ENCODE measurements around the gene RNF123. TPM values are rescaled to one million over a fixed set of nuclear protein-coding genes. Genes with fewer than 3 reads are reported as not detected.

Gene RNF123
- total RNA-seq, 1 experiment from 2014 or later, result 71.9 TPM

DNA sequence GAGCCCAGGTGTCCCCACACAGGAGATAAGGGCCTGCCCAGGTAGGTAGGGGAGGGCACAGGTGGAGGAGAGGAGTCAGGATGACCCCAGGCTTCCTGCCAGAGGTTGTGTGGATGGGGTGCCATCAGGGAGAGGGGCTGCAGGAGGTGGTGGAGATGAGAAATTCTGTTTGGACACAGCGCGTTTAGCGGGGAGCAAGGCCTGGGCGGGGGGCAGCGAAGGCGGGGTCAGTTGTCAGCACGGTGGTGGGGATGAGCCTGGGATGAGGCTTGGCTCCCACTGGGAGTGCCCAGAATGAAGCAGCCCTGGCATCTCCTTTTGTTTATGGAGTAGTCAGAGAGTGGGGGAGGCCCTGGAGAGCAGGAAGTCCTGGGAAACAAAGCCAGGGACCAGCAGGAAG is 14.6 kb downstream of the RNF123 start (continued):
- TF ChIP-seq, protein P1, sequence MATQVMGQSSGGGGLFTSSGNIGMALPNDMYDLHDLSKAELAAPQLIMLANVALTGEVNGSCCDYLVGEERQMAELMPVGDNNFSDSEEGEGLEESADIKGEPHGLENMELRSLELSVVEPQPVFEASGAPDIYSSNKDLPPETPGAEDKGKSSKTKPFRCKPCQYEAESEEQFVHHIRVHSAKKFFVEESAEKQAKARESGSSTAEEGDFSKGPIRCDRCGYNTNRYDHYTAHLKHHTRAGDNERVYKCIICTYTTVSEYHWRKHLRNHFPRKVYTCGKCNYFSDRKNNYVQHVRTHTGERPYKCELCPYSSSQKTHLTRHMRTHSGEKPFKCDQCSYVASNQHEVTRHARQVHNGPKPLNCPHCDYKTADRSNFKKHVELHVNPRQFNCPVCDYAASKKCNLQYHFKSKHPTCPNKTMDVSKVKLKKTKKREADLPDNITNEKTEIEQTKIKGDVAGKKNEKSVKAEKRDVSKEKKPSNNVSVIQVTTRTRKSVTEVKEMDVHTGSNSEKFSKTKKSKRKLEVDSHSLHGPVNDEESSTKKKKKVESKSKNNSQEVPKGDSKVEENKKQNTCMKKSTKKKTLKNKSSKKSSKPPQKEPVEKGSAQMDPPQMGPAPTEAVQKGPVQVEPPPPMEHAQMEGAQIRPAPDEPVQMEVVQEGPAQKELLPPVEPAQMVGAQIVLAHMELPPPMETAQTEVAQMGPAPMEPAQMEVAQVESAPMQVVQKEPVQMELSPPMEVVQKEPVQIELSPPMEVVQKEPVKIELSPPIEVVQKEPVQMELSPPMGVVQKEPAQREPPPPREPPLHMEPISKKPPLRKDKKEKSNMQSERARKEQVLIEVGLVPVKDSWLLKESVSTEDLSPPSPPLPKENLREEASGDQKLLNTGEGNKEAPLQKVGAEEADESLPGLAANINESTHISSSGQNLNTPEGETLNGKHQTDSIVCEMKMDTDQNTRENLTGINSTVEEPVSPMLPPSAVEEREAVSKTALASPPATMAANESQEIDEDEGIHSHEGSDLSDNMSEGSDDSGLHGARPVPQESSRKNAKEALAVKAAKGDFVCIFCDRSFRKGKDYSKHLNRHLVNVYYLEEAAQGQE (IDR thresholded peaks at IDR 0.05; ENCODE audit: low read depth), result no peak
- no peak for TF ChIP-seq FOSL1 (IDR thresholded peaks at IDR 0.05; ENCODE audit: low read depth)

DNA sequence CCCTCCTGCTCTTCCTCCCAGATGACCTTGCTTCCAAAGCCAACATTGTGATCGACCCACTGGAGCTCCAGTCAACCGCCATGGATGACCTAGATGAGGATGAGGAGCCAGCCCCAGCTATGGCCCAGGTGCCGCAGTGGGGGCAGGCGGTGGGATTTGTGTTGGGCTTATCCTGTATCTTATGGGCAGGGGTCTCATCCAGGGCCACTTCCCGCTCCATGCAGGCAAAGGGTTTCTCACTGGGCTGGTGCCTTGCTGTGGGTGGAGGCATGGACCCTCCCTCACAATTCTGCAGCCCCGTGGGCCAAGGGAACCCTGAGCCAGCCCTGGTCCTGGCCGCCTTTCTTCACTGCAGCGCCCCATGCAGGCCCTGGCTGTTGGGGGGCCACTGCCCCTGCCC is 15.3 kb downstream of the RNF123 start:
- Histone ChIP-seq H3K27me3 (ENCODE audit: insufficient read depth, low read length) (no peaks in the 10 kb centered on the region), H3K9me2 (ENCODE audit: insufficient read depth) (no peaks in the 10 kb centered on the region), H3K9ac (ENCODE audit: low read length) (no peak overlapping the region), H3K9me3 (ENCODE audit: control insufficient read depth in 1 of 2, insufficient read depth in 1 of 2, low read depth in 1 of 2, low read length in 2 of 2) (no peaks in the 10 kb centered on the region), H3K27ac (ENCODE audit: low read depth, low read length) (no peak overlapping the region), H3K79me2 (ENCODE audit: insufficient read depth, low read length) (no peaks in the 10 kb centered on the region), H4K20me1 (ENCODE audit: insufficient read depth) (no peaks in the 10 kb centered on the region), H3K4me3 (replicated peaks in 1 of 2; ENCODE audit: low read depth in 1 of 2, low read length in 2 of 2) (no peak overlapping the region), H2AFZ (ENCODE audit: low read depth, low read length, poor library complexity, severe bottlenecking) (no peak overlapping the region), H3K4me2 (ENCODE audit: low read length) (no peak overlapping the region), H3K4me1 (ENCODE audit: control insufficient read depth in 1 of 2, insufficient read depth in 2 of 2, low read length in 2 of 2) (no peaks in the 10 kb centered on the region), H3K36me3 (ENCODE audit: control insufficient read depth in 1 of 2, insufficient read depth in 2 of 2, low read length in 2 of 2) (peaks cover 0 to 4% of the 10 kb centered on the region in 2 experiments; a peak in 1 of 4 replicates)
- CTCF ChIA-PET, result interaction anchor here (1.6 kb wide), 1 partner anchor 109 kb away, joined by 3 read pairs; the partner anchor contains the start of gene UBA7
- BruUV-seq (replicated peaks), result no TSS peak
- no peak for TF ChIP-seq ZFX (IDR thresholded peaks at IDR 0.05)
- no peak for TF ChIP-seq SRF (IDR thresholded peaks at IDR 0.05; ENCODE audit: low read depth)
- no peak for TF ChIP-seq POLR2A (IDR thresholded peaks at IDR 0.05; ENCODE audit: borderline replicate concordance, extremely low read depth, insufficient read depth, insufficient read length)
- TF ChIP-seq CBX3 (IDR thresholded peaks at IDR 0.05; ENCODE audit: low read depth), result no peak
- TF ChIP-seq, protein P2, sequence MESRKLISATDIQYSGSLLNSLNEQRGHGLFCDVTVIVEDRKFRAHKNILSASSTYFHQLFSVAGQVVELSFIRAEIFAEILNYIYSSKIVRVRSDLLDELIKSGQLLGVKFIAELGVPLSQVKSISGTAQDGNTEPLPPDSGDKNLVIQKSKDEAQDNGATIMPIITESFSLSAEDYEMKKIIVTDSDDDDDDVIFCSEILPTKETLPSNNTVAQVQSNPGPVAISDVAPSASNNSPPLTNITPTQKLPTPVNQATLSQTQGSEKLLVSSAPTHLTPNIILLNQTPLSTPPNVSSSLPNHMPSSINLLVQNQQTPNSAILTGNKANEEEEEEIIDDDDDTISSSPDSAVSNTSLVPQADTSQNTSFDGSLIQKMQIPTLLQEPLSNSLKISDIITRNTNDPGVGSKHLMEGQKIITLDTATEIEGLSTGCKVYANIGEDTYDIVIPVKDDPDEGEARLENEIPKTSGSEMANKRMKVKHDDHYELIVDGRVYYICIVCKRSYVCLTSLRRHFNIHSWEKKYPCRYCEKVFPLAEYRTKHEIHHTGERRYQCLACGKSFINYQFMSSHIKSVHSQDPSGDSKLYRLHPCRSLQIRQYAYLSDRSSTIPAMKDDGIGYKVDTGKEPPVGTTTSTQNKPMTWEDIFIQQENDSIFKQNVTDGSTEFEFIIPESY (IDR thresholded peaks at IDR 0.05; ENCODE audit: extremely low read depth, insufficient replicate concordance, low read length), result no peak
- no peak for TF ChIP-seq ELF1 (IDR thresholded peaks at IDR 0.05; ENCODE audit: borderline replicate concordance, low read depth)
- TF ChIP-seq, protein P3, sequence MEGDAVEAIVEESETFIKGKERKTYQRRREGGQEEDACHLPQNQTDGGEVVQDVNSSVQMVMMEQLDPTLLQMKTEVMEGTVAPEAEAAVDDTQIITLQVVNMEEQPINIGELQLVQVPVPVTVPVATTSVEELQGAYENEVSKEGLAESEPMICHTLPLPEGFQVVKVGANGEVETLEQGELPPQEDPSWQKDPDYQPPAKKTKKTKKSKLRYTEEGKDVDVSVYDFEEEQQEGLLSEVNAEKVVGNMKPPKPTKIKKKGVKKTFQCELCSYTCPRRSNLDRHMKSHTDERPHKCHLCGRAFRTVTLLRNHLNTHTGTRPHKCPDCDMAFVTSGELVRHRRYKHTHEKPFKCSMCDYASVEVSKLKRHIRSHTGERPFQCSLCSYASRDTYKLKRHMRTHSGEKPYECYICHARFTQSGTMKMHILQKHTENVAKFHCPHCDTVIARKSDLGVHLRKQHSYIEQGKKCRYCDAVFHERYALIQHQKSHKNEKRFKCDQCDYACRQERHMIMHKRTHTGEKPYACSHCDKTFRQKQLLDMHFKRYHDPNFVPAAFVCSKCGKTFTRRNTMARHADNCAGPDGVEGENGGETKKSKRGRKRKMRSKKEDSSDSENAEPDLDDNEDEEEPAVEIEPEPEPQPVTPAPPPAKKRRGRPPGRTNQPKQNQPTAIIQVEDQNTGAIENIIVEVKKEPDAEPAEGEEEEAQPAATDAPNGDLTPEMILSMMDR (IDR thresholded peaks at IDR 0.05 in 2 of 3, conservative IDR thresholded peaks at IDR 0.05 in 1 of 3; ENCODE audit: borderline replicate concordance in 1 of 3, insufficient read depth in 1 of 3, low read depth in 2 of 3, low read length in 2 of 3), result no peak
- no peak for DNase-seq (ENCODE audit: low read depth, low spot score)
- POLR2A ChIA-PET, result no interaction called here
- RAD21 ChIA-PET (ENCODE audit: low non-redundant PET in 1 of 2, low total read pairs in 2 of 2, uncharacterized antibody in 2 of 2, unreplicated experiment in 2 of 2), result no interaction called here
- intact Hi-C loops (cut with micrococcal nuclease), result no loop called here
- no peak for ATAC-seq

All from HCT116 (cell line).